GM12891 (cell line): ENCODE data around the gene SLC25A26.

Source experiments
- PAX5 ChIP-seq: IDR thresholded peaks from 2 replicates; pipeline ENCODE4 v1.6.1; 2011; ENCODE audit warnings: low read length, moderate library complexity, mild to moderate bottlenecking; ENCODE audit not compliant: insufficient read depth, severe bottlenecking
- POLR2A ChIP-seq: IDR thresholded peaks from 2 replicates; pipeline ENCODE4 v1.6.1; 2011; ENCODE audit warnings: low read depth, low read length, control low read depth
- POLR2AphosphoS5 ChIP-seq: IDR thresholded peaks from 2 replicates; pipeline ENCODE4 v1.6.1; 2011; ENCODE audit warnings: low read depth, low read length, control low read depth
- POU2F2 ChIP-seq: IDR thresholded peaks from 2 replicates; pipeline ENCODE4 v1.6.1; 2011; ENCODE audit warnings: low read depth, mild to moderate bottlenecking, control low read depth, low read length, moderate library complexity
- SPI1 ChIP-seq: IDR thresholded peaks from 2 replicates; pipeline ENCODE4 v1.6.1; 2011; ENCODE audit warnings: low read depth, low read length, control low read depth
- TAF1 ChIP-seq: IDR thresholded peaks from 2 replicates; pipeline ENCODE4 v1.6.1; 2011; ENCODE audit warnings: low read depth, low read length, control low read depth

DNA sequence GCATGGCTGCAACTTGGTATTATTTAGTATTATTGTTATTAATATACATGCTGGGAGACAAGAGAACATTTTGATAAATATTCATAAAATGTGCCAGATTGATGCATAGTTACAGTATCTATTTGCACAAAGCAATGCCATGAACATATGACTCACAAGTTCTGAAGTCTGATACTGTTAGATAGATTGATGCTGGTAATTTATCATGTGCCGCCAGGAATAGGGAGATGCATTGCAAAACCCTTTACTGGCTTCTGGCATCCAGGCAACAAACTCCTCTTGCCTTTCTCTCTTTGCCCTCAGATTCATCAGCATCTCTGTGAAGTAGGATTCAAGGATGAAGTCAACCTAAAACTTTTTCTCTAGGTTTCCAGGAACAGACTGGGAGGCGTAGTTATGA is 41.0 kb upstream of the SLC25A26 start:
- TF ChIP-seq POLR2AphosphoS5 = no peak
- TF ChIP-seq POLR2A = no peak
- TF ChIP-seq SPI1 = no peak
- no peak for TF ChIP-seq PAX5
- TF ChIP-seq POU2F2 = no peak
- no peak for TF ChIP-seq TAF1
